ENCODE data around the gene TSHZ3. TPM values are rescaled to one million over a fixed set of nuclear protein-coding genes. Genes with fewer than 3 reads are reported as not detected.
A peak's percentile ranks its signal among the peaks of the same experiment; 100 is the strongest.

The TSHZ3 gene
- total RNA-seq, 4 donors from 2014 or later: 0.19 to 5.3 (median 1.9) TPM

DNA sequence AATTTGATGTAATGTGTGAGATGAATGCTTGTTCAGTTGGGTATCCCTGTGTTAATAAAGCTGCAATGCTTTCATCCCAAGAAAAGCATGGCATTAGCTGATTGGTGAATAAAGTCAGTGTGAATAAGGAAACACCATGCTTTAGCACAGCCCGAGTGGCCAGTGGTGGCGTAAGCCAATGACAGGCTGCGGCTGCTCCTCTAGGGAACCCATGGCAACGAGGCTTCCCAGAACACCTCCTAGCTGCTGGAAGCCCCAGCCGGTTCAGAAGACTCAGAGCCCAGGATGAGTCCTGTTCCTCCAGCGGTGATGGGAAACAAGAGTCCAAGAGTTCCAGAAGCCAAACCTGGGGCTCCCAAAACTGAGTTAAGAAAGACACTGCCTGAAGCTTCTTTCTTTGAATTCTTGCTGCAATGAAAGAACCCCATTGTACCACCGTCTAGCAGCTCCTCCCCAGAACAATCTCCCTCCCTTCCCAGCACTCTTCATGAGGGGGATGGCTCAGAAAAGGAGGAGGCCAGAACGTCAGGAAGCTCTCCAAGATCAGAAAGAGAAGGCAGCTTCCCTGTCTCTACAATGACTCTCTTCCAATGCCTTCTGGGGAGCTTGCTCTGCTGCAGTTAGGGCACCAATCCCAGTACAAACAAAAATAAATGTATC, 58.2 kb downstream of the TSHZ3 start:
- Histone ChIP-seq H3K4me1 (peaks cover 0 to 5% (median 0%) of the 10 kb centered on the region in 3 donors), H3K27ac (no peak overlapping the region)
- DNase-seq: no peak

DNA sequence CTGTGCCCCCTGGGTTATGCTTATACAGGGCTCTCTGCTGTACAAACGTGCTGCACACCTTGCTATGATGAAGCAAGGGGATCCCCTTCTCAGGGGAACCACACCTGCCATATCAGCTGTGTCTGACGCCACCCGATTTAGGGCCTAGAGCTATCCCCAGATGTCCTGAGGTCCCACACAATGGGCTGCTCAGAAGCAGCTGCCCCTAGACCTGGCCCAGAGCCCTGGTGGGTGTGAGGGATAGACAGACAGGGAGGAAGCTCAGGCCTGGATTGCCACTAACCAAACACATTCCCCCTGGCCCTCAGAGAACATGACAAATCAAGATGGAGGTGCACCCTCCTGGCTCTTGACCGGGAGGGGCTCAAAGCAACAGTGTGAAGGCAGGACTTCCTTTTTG, 59.3 kb downstream of the TSHZ3 start:
- WGBS, 2 donors: 60 to 79% methylated on average over 2 to 4 of the region's 4 CpGs

More for the DNA sequence above, 58.2 kb downstream of the TSHZ3 start:
- H3K9me3 ChIP-seq: no peaks in the 10 kb centered on the region
- H3K36me3 ChIP-seq: no peaks in the 10 kb centered on the region
- no peak overlapping the region for H3K4me3 ChIP-seq
- intact Hi-C loops (cut with DNase I): no loop called here
- TF ChIP-seq POLR2A (IDR thresholded peaks at IDR 0.05): no peak
- TF ChIP-seq, protein P1, sequence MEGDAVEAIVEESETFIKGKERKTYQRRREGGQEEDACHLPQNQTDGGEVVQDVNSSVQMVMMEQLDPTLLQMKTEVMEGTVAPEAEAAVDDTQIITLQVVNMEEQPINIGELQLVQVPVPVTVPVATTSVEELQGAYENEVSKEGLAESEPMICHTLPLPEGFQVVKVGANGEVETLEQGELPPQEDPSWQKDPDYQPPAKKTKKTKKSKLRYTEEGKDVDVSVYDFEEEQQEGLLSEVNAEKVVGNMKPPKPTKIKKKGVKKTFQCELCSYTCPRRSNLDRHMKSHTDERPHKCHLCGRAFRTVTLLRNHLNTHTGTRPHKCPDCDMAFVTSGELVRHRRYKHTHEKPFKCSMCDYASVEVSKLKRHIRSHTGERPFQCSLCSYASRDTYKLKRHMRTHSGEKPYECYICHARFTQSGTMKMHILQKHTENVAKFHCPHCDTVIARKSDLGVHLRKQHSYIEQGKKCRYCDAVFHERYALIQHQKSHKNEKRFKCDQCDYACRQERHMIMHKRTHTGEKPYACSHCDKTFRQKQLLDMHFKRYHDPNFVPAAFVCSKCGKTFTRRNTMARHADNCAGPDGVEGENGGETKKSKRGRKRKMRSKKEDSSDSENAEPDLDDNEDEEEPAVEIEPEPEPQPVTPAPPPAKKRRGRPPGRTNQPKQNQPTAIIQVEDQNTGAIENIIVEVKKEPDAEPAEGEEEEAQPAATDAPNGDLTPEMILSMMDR (IDR thresholded peaks at IDR 0.05): no peak
- WGBS, 2 donors: 62 to 76% methylated on average over 5 to 6 of the region's 8 CpGs
- no peaks in the 10 kb centered on the region for H3K27me3 ChIP-seq

DNA sequence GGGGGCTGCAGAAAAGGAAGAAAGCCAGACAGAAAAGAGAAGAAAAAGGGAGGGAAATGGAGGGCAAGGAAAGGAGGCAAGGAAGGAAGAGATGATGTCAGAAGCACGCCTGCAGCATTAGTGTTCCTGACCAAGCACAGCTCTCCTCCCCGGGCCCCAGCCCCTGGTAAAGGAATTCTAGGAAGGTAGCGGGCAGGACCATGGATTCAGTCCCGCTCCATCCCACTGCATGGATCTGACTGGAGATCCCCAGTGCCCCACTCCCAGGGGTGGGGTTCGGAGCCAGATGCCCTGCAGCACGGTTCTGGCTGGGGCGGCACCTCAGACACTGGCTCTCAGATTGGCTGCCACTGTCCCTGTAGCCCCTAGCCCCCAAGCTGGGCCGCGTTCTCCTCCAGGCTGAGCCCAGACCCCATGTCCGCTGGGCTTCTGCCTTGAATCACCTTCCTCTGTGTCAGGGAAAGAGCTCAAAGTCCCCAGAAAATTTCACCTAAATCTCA, 59.8 kb downstream of the TSHZ3 start:
- DNase-seq: no peak
- WGBS, 2 donors: 80 to 87% methylated on average over 5 to 10 of the region's 10 CpGs
- no peaks in the 10 kb centered on the region for H3K36me3 ChIP-seq
- intact Hi-C loops (cut with DNase I): no loop called here
- peaks cover 0 to 5% (median 0%) of the 10 kb centered on the region in 3 donors for H3K4me1 ChIP-seq
- TF ChIP-seq, protein P1 (IDR thresholded peaks at IDR 0.05): no peak
- no peak for TF ChIP-seq POLR2A (IDR thresholded peaks at IDR 0.05)
- no peaks in the 10 kb centered on the region for H3K27me3 ChIP-seq
- H3K9me3 ChIP-seq: no peaks in the 10 kb centered on the region
- H3K27ac ChIP-seq: no peak overlapping the region
- H3K4me3 ChIP-seq: no peak overlapping the region

More for the DNA sequence above, 59.3 kb downstream of the TSHZ3 start:
- TF ChIP-seq POLR2A (IDR thresholded peaks at IDR 0.05): no peak
- TF ChIP-seq, protein P1 (IDR thresholded peaks at IDR 0.05): no peak
- intact Hi-C loops (cut with DNase I): no loop called here
- Histone ChIP-seq H3K27me3 (no peaks in the 10 kb centered on the region), H3K4me3 (no peak overlapping the region), H3K9me3 (no peaks in the 10 kb centered on the region), H3K27ac (no peak overlapping the region), H3K4me1 (peaks cover 0 to 5% (median 0%) of the 10 kb centered on the region in 3 donors), H3K36me3 (no peaks in the 10 kb centered on the region)
- no peak for DNase-seq

DNA sequence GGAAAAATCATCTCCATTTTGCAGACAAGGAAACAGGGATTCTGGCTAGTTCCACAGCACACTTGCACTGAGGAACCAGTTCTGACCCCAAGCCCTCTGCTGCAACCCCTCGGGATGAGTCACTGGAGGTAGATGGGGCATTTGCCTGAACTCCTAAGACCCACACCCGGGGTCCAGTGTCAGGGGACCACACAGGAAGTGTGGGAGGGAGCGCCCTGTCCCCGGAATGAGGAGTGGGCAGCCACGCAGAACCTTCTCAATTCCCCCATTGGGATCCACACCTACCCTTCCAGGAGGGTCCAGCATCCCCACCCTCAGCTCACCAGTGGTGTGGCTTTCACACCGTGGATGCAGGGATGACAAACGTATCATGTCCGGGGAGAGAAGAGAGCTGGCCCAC, 62.7 kb downstream of the TSHZ3 start:
- H3K9me3 ChIP-seq: no peaks in the 10 kb centered on the region
- no peak overlapping the region for H3K27ac ChIP-seq
- H3K27me3 ChIP-seq: no peaks in the 10 kb centered on the region
- no peak overlapping the region for H3K4me3 ChIP-seq
- TF ChIP-seq, protein P1 (IDR thresholded peaks at IDR 0.05): no peak
- no peak for TF ChIP-seq POLR2A (IDR thresholded peaks at IDR 0.05)
- DNase-seq: no peak
- WGBS, 2 donors: 81 to 85% methylated on average over 3 to 8 of the region's 8 CpGs
- intact Hi-C loops (cut with DNase I): no loop called here
- H3K4me1 ChIP-seq: peaks cover 0 to 5% (median 0%) of the 10 kb centered on the region in 3 donors
- H3K36me3 ChIP-seq: no peaks in the 10 kb centered on the region

DNA sequence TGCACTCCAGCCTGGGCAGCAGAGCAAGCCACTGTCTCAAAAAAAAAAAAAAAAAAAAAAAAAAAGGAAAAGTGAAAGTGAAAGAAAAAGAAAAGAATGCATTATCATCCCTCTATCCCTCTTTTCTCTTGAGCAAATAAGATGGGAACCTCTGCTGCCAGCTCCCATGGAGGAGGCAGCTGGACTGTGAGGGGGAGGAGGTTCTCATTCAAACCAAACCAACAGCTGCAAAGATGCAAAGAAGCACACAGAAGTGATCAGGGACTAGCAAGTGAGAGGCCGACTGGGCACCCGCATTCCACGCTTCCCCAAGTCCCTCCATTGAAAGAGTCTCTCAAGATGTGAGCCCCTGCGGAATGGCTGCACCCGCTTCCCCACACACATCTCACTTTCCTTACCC, 63.5 kb downstream of the TSHZ3 start:
- Histone ChIP-seq H3K4me1 (peaks cover 0 to 5% (median 0%) of the 10 kb centered on the region in 3 donors), H3K4me3 (peak overlapping the region in 1 of 4 donors; percentile 44), H3K27ac (no peak overlapping the region), H3K9me3 (no peaks in the 10 kb centered on the region), H3K27me3 (no peaks in the 10 kb centered on the region), H3K36me3 (no peaks in the 10 kb centered on the region)
- TF ChIP-seq, protein P1 (IDR thresholded peaks at IDR 0.05): no peak
- TF ChIP-seq POLR2A (IDR thresholded peaks at IDR 0.05): no peak
- 40 to 85% methylated on average over 1 to 5 of the region's 5 CpGs for WGBS, 2 donors
- DNase-seq: no peak
- intact Hi-C loops (cut with DNase I): no loop called here

Data from esophagus squamous epithelium (tissue), 5 donors.